ENCODE measurements around the gene EIF2B4.

- TF ChIP-seq EP300 (IDR thresholded peaks at IDR 0.05) (no peak), CTCF (IDR thresholded peaks at IDR 0.05) (no peak), HDAC2 (IDR thresholded peaks at IDR 0.05) (no peak), MYC (IDR thresholded peaks at IDR 0.05; ENCODE audit: borderline replicate concordance, low read length) (no peak), MAZ (IDR thresholded peaks at IDR 0.05; ENCODE audit: borderline replicate concordance, low read depth, low read length) (no peak)
Measured at GRCh38 chr2:27378809-27379290, 8.7 kb upstream of the EIF2B4 start.

Measured in A549 (cell line).